ENCODE data around the gene DNAAF8. TPM values are rescaled to one million over a fixed set of nuclear protein-coding genes. Genes with fewer than 3 reads are reported as not detected.

DNAAF8 gene
- polyA plus RNA-seq, 2 of the 4 experiments (the other 2 are of a cell fraction): 1.6 TPM

GRCh38 chr16:4768549-4769305 is 34.4 kb downstream of the DNAAF8 start (continued):
- TF ChIP-seq TFCP2L1 (CRISPR knock-in tag; IDR thresholded peaks at IDR 0.05) (0 out of 2 replicates have a peak, but pooled peaks have one; percentile 39), NFE2L2 (conservative IDR thresholded peaks at IDR 0.05; ENCODE audit: low read length) (no peak), CEBPB (IDR thresholded peaks at IDR 0.05) (no peak), FOSL2 (IDR thresholded peaks at IDR 0.05) (no peak), FOSL2 (CRISPR knock-in tag; IDR thresholded peaks at IDR 0.05) (no peak), ZFP36 (IDR thresholded peaks at IDR 0.05; ENCODE audit: borderline replicate concordance, partially characterized antibody) (no peak), POLR2A (IDR thresholded peaks at IDR 0.05; ENCODE audit: low read length) (peak; percentile 88), NR3C1 (IDR thresholded peaks at IDR 0.05) (no peak), RFX5 (IDR thresholded peaks at IDR 0.05) (no peak), MAX (IDR thresholded peaks at IDR 0.05) (peak; percentile 39; the same call in 1 of the 2 replicates), HOXB5 (CRISPR knock-in tag; IDR thresholded peaks at IDR 0.05) (no peak), GATA3 (IDR thresholded peaks at IDR 0.05; ENCODE audit: borderline replicate concordance) (no peak), RARB (CRISPR knock-in tag; IDR thresholded peaks at IDR 0.05) (no peak), RCOR1 (IDR thresholded peaks at IDR 0.05; ENCODE audit: low read depth, low read length) (no peak), EP300 (IDR thresholded peaks at IDR 0.05) (no peak), CBX8 (IDR thresholded peaks at IDR 0.05) (no peak), FOXS1 (CRISPR knock-in tag; IDR thresholded peaks at IDR 0.05) (no peak), REST (IDR thresholded peaks at IDR 0.05) (peak; percentile 86), PHF8 (IDR thresholded peaks at IDR 0.05; ENCODE audit: borderline replicate concordance, low read depth) (peak; percentile 54; the same call in 1 of the 2 replicates), NPAS2 (CRISPR knock-in tag; IDR thresholded peaks at IDR 0.05; ENCODE audit: borderline replicate concordance) (no peak), MYC (IDR thresholded peaks at IDR 0.05; ENCODE audit: borderline replicate concordance, low read length) (no peak), HEYL (CRISPR knock-in tag; IDR thresholded peaks at IDR 0.05) (no peak), RAD21 (conservative IDR thresholded peaks at IDR 0.05 in 1 of 2, IDR thresholded peaks at IDR 0.05 in 1 of 2) (no peak), HES2 (IDR thresholded peaks at IDR 0.05) (no peak), ESRRA (IDR thresholded peaks at IDR 0.05; ENCODE audit: borderline replicate concordance, low read length) (no peak)

- Histone ChIP-seq H3K4me1 (peaks cover 17% of the 10 kb centered on the region; the same call in 2 of the 3 replicates), H3K9me3 (no peaks in the 10 kb centered on the region), H3K4me2 (peak overlapping the region; percentile 69), H3K4me3 (peak overlapping the region; percentile 81), H3K27ac (peak overlapping the region; percentile 69 to 98)
- ATAC-seq (no peak), FAIRE-seq (no peak), DNase-seq (ENCODE audit: low read depth in 1 of 2, low spot score in 1 of 2) (no peak)
- POLR2A ChIA-PET: interaction anchor here (0.7 to 2.3 kb wide), 9 partner anchors 9 to 191 kb away, joined by 3 to 25 read pairs (median 4); partner anchors contain the start of genes ANKS3, DNAAF8, GLYR1 and UBN1
- CTCF ChIA-PET: interaction anchor here (1.0 to 2.2 kb wide), 3 partner anchors 8 to 186 kb away, joined by 3 to 13 read pairs (median 5); no protein-coding TSS in a partner anchor
- TF ChIP-seq HES2 (IDR thresholded peaks at IDR 0.05): no peak
- no peak for TF ChIP-seq NR3C1 (IDR thresholded peaks at IDR 0.05)
- no peak for TF ChIP-seq USF2 (IDR thresholded peaks at IDR 0.05)
- TF ChIP-seq CHD2 (IDR thresholded peaks at IDR 0.05; ENCODE audit: low read length, partially characterized antibody): no peak
- TF ChIP-seq RAD21 (conservative IDR thresholded peaks at IDR 0.05 in 1 of 2, IDR thresholded peaks at IDR 0.05 in 1 of 2): no peak
- no peak for TF ChIP-seq ZC3H11A (IDR thresholded peaks at IDR 0.05)
- TF ChIP-seq SREBF2 (IDR thresholded peaks at IDR 0.05): no peak
- TF ChIP-seq CHD4 (IDR thresholded peaks at IDR 0.05; ENCODE audit: borderline replicate concordance): no peak
- TF ChIP-seq CTCF (IDR thresholded peaks at IDR 0.05): no peak
- no peak for TF ChIP-seq ZNF302 (CRISPR knock-in tag; IDR thresholded peaks at IDR 0.05)
- no peak for TF ChIP-seq PHF8 (IDR thresholded peaks at IDR 0.05; ENCODE audit: borderline replicate concordance, low read depth)
- TF ChIP-seq FOXS1 (CRISPR knock-in tag; IDR thresholded peaks at IDR 0.05): no peak
- TF ChIP-seq KDM5A (IDR thresholded peaks at IDR 0.05): no peak
- WGBS (ENCODE audit: missing lambda C conversion rate): 66% methylated on average over 7 of the region's 7 CpGs
Measured at GRCh38 chr16:4769306-4769638, 34.9 kb downstream of the DNAAF8 start.

Measured in A549 (cell line).